NCI-H2029 treated with DMSO at 0.1 percent for 48 hours (cell line): Measurements from ENCODE around the gene PDE6H.

Source experiments
- DNase-seq: peaks from one replicate; lab custom pipeline; 2025; lab: John Stamatoyannopoulos, UW

PDE6H gene

DNA sequence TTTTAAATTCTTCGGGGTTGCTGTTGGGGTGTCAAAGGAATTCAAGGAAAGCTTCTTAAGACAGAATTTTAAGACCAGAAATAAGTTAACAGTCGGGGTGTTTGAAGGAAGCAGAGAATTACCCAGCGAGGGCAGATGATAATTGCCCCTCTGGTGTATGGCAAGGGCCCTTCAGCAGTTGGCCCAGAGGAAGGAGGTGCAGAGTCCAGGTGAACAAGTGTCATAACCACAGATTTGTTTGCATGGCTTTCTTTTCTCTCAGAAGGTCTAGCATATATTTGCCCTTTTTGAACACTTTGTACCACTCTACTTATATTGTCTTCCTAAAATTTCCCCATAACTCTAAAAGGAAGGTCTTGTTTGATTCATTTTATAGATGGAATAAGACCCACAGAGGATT lies 1.8 kb downstream of the PDE6H start:
- no peak for DNase-seq

DNA sequence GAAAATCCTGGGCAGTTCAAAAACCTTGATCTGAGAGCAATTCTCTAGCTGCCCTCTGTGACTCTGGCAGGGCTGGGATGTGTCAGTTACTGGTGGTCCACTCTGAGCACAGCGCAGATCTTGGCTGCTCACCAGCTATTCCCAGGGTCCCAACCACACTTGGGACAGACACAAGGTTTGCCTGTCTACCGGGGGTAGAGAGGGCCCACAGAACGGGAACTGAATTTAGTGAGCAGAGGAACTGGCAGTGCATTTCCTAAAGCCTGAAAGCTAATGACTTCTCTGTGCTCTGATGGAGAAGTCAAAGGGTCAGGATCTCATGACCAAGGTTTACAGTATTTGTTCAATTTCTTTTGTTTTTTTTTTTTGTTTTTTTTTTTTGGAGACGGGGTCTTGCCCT lies 2.6 kb downstream of the PDE6H start:
- DNase-seq = no peak

DNA sequence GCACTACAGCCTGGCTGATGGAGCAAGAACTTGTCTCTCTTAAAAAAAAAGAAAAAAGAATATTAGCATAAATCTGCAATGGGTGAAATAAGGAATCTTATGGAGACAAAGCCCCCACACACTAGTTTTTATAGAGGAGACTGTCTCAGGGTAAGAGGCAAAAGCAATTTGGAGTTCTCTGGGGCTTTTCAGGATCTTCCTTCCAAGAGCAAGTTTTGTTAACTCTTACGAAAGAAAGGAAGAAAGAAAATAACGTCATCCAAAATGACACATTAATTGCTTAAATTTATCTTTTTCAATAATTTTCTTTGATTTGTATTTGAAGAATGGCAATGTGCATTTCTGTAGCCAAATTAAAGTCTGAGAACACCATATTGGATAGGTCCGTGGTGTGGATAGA lies 3.8 kb downstream of the PDE6H start:
- no peak for DNase-seq

DNA sequence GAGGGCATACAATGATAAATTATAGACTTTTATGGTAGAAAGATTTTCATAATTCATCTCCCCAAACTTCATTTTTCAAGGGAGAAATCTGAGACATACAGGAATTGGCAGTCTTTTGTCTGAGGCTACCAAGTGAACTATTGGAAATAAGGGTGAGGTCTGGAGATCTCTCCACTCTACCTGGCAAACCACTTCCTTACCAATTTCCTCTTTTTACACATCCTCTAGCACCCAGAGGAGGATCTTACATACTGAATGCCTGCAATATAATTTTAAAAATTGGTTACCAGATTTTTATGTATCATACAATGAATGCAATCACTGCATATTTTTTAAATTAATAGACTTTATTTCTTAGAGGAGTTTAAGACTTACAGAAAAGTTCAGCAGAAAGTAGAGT lies 6.6 kb downstream of the PDE6H start:
- no peak for DNase-seq

DNA sequence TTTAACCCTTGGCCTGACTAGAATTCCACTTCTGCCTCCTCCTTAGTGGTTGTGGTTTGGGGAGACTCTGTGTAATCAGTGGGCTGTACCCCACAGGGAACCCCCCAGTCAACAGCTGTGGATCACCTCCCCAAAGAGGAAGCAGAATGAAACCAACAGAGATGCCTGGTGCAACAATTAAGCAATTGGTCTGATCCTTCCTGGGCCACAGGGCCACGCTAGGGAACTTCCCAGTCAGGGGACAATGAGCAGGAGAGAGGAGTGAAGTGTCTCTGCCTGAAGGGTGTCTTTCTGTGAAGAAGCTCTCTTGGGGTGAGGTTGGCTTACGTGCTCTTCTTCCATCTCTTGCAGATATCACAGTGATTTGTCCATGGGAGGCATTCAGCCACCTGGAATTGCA lies 8.2 kb downstream of the PDE6H start:
- DNase-seq = no peak

DNA sequence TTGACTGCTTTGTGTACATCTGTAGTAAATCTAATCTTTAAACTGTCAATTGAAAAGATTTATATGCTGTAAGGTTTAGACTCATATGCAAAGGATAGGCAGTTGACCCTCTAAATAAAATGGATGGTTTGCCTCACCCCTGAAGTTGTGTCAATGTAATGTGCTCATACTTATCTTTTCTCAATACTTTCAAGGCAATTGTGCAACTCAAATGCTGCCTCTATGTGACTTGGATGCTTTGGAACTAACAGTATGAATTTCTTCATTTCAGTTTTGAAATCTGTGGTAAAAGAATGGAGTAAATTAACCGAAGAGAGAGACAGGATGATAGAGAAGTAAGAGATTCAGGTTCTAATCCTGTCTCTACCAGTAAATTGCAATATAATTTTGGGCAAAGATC lies 9.7 kb downstream of the PDE6H start:
- DNase-seq = no peak

DNA sequence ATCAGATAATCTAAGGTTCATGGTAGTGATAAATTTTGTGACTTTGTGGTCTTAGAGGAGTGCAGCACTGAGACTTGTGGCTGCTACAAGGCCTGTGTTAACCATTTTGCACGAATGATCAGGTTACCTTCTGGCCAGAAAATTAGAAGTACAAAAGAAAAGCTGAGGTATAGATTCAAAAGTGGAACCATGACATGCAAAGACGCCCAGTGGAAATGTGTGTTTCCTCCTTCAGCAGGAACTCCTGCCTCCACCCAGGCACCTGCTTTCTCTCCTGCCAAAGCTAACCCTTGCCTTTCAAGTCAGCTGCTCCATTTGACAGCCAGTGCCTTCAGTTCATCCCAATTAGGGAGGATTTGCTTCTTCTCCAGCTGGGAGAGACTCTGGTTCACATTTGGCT lies 10.1 kb downstream of the PDE6H start:
- DNase-seq = no peak

DNA sequence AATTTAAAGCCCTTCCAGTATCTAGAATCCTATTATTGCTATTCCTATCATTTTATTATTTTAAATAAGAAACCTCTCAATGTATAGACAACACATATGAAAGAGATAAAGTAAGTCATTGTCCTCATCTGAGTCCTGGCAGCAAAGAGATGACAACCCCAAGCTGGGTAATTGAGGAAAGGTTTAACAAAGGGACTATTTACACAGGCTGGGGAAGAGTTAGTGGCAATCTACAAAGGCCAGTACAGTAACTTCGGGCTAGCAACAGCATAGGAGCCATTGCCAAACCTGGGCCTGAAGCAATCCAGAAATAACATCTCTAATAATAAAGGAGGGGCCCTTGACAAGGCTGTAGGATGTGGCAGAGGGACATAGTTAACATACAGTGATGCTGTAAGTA lies 11.2 kb downstream of the PDE6H start:
- no peak for DNase-seq

DNA sequence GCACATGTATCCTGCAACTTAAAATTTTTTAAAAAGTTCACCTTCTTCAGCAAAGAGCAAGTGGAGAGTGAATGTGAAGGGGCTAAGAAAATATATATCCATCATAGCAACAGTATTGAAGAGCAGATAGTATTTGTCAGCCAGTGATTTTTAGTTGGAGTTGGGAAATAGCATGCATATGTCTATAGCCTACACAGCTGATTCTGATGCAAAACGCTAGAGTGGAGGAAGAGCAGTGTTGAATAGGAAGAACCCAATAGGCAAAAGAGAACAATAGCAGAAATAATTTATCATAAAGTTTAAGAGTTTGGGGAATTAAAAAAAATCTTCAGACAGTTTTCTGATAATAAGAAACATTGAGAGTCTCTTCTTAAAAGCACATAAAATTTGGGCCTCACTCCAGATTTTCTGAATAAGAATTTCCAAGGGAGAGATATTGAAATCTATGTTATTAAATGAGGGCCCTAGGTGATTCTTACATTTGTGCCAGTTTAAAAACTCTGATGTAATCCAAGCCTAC lies 12.0 kb downstream of the PDE6H start:
- DNase-seq = no peak

DNA sequence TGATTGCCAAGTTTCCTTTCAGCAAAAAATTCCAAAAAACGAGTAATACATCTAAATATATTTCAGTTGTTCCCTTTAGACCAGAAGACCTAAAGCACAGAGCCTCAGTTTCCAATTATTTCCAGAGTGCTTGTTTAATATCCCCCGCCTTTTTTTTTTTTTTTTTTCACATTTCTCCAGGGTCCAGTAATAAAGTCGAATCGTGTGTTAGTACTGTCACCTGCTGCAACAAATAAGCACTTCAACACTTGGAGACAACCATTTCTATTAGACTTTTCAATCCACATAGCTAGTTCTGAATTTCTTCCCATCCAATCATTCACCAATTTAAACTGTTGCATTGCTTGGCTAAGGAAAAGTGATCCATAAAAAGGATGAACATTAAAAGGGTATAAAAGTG lies 13.6 kb downstream of the PDE6H start:
- DNase-seq = no peak

DNA sequence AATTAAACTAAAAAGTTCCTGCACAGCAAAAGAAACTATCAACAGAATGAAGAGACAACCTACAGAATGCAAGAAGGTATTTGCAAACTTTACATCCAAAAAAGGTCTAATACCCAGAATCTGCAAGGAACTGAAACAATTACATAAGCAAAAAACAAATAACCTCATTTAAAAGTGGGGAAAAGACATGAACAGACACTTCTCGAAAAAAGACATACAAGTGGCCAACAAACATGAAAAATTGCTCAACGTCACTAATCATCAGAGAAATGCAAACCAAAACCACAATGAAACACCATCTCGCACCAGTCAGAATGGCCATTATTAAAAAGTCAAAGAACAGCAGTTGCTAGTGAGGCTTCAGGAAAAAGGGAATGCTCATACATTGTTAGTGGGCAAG lies 15.2 kb downstream of the PDE6H start:
- no peak for DNase-seq

DNA sequence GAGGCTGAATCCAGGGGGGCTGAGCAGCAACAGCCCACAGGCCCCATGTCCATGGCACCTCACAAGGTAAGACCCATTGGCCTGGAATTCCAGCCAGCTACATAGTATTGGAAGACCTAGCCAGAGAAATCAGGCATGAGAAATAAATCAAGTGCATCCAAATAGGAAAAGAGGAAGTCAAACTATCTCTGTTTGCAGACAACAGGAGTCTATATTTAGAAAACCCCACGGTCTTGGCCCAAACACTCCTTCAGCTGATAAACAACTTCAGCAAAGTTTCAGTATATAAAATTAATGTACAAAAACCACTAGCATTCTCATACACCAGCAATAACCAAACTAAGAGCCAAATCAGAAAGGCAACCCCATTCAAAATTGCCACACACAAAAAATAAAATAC lies 16.9 kb downstream of the PDE6H start:
- DNase-seq = no peak

DNA sequence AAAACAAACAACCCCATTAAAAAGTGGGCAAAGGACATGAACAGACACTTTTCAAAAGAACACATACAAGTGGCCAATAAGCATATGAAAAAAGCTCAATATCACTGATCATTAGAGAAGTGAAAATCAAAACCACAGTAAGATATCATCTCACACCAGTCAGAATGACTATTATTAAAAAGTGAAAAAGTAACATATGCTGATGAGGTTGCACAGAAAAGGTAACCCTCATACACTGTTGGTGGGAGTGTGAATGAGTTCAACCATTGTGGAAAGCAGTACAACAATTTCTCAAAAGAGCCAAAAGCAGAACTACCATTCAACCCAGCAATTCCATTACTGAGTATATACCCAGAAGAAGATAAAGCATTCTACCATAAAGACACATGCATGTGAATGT lies 18.2 kb downstream of the PDE6H start:
- no peak for DNase-seq

DNA sequence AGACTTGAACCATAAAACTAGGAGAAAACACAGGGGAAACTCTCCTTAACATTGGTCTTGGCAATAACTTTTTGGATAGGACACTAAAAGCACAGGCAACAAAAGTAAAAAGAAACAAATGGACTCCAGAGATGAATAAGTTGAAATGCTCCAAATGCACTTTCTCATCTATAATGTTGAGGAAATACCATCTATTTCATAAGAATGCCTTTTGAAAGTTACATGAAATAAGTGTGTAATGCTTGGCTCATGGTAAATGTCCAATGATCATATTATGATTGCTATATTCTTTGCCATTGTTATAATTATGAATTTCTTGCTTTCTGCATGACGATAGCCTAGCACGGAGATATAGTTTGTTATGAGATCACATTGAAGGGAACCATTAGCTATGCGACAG lies 19.8 kb downstream of the PDE6H start:
- DNase-seq = no peak

DNA sequence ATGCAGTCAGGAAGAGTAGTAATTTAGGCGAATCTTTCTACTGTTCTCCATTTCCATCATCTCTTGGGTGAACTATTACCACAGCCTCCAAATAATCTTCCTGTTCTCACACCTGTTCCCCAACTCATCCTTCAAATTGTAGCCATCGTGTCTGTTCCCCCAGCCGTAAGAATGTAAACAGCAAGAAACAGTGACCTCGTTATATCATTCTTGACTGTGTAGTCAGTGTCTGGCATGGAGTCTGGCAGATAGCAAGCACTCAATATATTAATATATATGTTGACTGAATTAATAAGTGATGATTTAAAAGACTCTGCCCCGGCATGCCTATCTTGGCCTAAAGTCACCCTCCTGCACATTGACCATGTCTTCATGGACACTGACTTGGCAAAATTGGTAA lies 20.3 kb downstream of the PDE6H start:
- no peak for DNase-seq

DNA sequence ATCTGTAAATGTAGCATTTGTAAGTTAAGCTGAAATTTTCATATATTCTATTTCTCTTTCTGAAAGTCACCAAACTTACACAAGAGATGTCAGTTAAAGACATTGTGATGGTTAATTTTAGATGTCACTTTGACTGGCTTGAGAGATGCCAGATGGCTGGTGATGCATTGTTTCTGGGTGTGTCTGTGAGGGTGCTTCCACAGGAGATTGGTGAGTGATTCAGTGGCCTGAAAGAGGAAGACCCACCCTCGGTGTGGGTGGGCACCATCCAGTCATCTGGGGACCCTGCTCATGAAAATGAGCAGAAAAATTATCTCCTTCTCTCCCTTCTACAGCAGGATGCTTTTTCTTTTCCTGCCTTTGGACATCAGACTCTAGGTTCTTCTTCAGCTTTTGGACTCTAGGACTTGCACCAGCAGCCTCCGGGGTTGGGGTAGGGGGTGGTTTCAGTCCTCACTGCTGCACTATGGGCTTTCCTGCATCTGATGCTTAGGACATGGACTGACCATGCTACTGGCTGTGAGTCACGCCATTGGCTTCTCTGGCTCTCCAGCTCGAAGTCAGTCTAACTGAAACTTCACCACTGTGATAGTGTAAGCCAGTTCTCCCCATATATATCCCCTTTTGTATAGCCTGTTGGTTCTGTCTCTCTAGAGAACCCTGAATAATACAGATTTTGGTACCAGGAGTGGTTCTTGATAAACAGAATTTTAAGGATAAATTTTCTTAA lies 20.9 kb downstream of the PDE6H start:
- DNase-seq = no peak

DNA sequence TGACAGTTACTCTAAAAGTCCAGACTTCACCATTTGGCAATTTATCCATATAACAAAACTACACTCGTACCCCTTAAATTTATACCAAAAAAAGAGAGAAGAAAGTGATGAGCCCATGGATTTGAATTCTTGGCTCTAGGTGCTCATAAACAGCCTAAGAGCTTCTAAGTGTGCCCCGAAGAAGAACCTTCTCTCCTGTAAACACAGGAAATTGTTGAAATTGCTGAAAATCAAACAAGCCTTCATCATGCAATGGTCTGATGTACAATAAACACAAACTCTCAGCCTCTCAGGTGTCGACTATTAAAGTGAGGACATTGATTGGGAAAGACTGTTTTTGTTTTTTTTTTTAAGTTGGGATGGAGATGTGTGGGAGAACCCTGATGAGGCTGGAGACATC lies 21.8 kb downstream of the PDE6H start:
- no peak for DNase-seq

DNA sequence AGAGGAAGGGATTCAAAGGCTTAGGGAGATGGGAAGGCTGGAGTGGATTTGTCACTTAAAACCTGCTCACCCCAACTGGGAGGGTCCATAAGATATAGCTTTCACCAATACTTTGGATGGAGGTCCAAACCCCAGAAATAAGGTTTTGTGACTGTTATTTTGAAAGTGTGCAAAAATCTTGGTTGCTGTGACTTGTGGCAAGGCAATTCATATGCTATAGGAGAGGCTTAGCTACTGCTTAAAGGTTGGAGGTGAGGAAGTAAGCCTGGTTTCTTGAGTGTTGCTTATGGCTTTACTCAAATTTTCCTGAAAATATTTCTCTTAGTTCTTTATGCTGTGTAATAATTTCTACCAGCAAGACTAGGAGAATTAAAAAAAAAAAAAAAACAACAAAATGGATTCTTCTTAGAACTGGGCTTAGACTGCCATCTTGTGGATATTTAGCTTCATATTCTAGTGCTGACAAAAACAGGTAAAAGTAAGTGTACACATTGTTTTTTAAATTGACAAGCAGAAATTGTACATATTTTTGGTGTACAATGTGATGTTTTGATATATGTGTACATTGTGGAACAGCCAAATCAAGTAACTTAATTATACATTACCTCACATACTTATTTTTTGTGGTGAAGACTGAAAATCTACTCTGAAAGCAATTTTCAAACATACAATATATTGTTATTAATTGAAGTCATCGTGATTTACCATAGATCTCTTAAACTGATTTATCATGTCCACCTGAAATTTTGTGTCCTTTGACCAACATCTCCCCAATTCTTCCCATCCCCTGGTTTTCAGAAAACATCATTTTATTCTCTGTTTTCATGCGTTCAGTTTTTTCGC lies 23.0 kb downstream of the PDE6H start:
- DNase-seq = peak; percentile 36

DNA sequence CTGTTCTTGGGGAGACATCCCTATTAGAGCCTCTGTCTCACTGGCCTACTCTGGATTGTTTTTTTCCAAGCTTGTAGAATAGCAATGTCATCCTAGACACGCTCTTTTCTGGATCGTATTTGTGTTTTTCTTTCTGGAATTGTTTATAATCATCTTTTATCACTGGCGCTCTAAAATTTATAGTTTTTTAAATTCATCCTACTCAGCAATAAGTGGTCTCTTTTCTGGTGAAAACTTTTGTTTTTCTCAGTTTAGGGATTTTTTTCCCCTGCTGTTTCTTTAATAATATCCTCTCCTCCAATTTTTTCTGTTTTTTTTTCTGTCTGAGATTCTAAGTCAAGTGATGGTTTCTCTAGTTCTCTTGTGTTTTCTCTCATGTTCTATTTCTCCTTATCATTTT lies 25.2 kb downstream of the PDE6H start:
- DNase-seq = no peak

DNA sequence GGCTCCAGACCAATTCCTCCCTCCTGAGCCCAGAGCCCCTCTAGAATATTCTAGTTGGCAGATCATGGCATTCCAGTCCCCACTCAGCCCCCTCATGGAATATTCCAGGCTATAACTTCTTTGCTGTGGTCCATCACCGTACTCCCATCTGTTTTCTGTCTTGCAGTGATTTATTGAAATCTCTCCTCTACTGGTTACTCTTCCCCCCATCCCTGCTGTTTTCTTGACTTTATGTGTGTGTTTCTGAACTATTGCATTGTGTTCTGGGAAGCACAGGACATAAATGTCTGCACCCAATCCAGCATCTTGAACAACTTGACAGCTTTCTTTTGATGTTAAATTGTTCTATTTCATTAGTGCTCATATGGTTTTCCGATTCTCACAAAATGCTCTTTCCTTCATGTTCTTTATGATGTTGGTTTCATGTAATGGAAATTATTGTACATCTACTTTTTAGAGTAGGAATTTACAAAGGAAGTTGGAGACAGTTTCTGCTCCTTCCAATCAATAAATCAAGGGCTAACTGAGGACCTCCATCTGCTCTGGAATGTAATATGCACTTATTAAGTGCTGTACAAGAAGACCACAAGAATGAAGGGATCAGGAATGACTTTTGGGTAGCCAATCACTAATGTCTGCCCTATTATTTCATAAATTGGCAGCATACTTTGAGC lies 26.3 kb downstream of the PDE6H start:
- no peak for DNase-seq

DNA sequence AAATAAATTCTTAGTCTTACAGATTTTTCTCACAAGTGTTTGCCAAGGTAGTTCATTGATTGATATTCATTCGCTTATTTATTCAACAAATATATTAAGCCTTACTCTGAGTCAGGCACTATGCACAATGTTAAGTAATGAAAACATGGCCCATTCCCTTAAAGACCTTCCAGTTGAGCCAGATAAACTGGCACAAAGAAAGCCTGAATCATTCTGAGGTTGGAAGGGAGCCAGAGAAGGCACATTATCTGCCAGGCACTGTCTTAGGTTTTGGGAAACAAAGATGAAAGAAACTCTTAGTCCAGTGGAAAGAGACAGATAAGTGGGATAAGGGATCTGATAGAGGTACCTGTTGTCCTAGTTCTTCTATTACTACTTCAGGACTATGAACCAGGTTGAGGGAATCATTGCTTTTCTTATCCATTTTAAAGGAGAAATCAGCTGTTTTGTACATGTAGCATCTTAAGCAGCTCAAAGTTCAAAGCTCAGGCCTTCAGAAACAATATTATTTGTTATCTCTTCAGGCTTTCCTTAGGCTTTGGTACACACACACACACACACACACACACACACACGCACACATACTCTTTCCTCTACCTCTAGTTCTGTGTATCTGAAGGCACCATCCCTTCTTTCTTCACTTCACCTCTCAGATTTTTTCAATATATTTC lies 27.0 kb downstream of the PDE6H start:
- DNase-seq = no peak

DNA sequence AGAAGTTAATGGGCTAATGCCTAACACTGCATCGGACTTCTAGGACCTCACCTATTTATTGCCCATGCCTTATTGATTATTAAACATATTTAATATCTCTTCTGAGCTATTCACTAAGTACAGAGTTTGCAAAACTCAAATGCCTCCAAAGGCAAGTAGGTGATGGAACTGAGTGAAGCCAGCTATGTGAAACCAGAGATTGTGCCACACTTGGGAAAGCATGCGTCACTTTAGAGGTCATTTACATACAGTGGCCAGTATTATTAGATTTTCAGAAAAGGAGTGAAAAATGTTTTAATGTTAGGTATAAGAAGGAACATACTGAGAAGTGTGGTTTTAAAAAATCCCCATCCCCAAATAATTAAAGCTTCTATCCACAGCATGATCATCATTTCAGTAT lies 27.7 kb downstream of the PDE6H start:
- DNase-seq = no peak
